Ecto neural progenitor cell (in vitro differentiated cells): ENCODE measurements around the gene CSNK1E.

Source experiments
- DNase-seq: peaks from one replicate; pipeline ENCODE4 v3.0.0-alpha.2; 2018; ENCODE audit warnings: low spot score

The CSNK1E gene

DNA sequence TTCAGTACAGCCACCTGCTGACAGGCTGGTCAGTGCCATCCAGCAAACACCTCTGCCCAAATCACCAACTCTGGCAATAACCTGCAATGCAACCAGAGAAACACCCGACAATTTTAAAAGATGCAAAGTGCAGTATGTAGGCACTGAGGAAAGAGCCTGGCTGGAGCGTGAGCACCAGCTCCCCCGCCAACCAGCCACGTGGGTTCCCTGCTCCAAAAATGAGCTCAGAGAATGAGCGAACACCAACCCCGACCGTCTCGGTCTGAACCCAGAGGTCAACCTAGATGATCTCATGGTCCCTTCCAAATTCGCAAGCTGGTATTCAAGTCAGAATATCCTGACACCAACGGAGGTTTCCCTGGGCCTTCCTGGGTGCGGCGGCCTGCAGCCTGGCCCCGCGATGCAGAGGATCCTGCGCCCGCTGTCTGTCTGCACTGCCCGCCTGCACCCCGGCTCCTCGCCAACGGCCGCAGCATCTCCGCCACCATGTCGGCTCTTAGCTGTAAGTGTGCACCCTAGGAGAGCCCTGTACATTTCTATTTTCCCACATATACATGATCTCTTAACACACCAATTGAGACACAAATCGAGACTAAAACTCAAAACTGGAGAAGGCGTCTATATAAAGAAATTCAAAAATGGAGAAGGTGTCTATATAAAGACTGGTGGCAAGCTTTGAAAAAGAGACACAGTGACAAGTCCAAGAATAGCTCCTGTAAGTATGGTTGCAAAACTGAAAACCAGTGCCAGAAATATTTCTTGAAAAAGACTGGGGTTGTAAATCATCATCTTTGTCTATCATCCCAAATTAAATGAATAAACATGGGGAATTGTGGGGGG, 67.2 kb downstream of the CSNK1E start:
- DNase-seq: no peak

DNA sequence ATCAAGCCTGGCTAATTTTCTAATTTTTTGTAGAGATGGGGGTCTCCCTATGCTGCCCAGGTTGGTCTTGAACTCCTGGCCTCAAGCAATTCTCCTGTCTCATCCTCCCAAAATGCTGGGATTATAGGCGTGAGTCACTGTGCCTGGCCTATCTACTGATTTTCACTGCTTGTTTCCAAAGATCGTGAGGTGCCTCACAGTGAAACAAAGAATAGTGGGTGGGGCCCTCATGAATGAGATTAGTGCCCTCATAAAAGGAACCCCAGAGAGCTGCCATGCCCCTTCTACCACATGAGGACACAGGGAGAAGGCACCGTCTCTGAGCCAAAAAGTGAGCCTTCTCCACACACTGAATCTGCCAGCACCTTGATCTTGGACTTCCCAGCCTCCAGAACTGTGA, 67.9 kb downstream of the CSNK1E start:
- DNase-seq: no peak

DNA sequence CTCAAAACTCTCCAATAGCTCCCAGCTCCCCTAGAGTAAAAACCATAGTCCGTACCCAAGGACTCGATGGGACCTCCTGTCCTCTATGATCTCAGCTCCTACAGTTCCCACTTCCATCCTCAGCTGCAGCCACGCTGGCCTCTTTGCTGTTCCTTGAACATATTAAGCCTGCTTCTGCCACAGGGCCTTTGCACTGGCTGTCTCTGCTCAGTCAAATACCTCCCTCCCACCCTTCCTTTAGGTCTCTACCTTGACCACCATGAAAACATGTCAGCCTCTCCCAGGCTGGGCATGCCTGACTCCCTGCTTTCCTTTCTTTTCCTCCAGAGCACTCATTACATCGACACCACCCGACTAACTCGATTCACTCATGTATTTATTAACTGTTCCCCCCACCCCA, 69.0 kb downstream of the CSNK1E start:
- no peak for DNase-seq

DNA sequence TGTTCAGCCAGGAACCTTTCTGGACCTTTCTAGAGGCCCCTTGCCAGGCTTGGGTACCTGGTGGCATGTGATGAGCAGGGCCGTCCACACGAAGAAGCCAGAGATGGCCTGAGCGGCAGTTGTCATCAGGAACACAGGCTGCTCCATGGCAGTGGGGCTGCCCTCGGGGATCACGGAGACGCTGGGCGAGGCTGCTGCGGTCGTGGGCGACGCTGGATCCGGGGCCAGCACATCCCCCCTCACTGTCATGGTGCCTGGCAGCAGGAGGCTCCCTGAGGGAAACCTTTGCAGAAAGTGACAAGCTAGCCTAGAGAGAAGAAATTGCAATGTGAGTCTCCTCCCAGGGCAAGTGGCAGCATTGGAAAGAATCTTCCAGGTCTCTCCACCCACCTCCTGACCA, 69.5 kb downstream of the CSNK1E start:
- DNase-seq: no peak

DNA sequence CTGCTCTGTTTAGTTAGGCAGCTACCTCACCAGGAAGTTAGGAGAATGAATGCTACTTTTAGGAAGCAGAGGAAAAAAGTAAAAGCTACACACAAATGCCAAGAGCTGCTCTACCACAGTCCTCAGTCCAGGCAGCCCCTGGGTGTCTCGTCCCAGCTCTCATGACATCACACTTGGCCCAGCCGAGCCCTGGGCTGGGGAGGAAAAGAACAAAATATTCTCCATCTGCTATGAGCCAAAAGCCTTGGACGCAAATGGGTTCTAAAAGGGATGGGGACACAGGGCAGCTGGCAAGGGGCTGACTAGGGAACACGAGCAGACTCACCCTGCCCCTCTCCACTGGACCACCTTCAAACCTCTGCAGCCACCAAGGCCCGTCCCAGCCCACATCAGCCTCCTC, 70.5 kb downstream of the CSNK1E start:
- no peak for DNase-seq

DNA sequence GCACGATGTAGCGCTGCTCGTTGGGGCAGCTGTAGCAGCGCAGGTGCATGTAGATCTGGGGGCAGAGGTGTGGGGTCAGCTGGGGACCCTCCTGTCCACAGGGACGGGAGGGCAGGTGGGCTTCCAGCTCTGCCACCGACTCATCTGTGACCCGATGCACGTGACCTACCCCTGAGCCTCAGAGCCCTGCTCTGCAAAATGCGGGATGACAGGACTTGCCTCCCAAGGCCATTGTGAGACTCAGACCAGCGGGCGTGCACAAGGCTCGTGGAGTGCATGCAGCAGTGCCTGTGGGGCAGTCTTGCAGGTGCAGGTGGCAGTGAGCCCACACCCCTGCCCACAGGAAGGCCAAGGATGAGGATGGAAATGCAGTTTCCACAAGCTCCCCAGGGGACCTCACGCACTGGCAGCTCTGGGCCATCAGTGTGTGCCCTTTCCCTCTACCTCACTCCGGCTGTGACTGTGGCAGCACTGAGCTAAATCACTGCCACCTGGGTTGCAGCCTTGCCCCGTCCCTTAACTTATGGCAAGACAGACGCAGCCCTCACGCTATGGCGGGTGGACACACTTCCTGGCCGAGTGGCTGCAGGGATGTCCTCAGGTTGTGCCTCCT, 71.1 kb downstream of the CSNK1E start:
- DNase-seq: no peak

DNA sequence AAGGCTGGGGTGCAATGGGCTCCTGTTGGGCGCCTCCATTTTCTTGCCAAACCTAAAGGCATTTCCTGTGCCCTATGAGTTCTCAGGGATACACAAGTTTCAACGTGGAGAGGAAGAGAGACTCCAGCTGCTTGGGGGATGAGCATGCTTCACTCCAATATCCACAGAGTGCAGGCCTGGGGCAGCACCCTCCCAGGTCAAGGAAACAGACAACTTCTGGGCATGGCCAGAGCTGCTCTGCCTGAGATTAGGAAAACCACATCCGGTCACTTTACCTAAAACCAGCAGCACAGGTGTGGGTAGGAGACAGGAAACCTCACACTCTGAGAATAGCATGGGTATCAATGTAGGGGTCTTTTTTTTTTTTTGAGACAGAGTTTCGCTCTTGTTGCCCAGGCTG, 73.1 kb downstream of the CSNK1E start:
- DNase-seq: no peak

DNA sequence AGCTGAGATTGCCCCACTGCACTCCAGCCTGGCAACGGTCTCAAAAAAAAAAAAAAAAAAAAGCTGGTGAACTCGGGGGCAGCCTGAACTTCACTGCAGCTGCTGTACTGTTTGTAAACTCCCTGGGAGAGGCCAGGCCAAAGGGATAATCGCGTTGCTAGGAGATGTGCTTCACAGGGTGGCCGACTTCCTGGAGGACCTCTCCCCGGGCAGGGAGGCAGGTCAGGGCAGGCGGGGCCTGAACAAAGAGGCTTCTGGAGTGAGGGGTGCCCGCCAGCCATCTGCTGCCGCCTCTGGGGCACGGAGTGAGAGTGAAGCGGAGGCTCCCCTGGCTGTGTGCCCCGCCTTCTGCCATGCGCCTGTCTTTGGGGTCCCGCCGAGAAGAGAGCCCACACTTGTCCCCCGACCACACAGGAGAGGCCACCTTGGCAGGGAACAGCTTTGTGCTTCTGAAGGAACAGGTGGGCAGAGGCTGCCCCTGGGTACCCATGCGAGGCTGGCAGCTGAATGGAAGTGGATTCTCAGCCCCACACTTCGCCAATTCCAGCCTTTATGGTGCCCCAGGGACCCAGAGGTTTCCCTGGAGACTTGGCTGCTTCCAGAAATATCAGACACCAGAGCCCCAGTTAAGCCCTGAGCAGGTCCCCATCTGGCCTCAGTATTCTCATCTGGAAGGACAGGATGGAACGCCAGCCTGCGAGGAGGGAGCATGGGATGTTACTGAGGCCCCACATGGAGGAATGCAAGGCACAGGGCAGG, 74.0 kb downstream of the CSNK1E start:
- peak; percentile 76 for DNase-seq

DNA sequence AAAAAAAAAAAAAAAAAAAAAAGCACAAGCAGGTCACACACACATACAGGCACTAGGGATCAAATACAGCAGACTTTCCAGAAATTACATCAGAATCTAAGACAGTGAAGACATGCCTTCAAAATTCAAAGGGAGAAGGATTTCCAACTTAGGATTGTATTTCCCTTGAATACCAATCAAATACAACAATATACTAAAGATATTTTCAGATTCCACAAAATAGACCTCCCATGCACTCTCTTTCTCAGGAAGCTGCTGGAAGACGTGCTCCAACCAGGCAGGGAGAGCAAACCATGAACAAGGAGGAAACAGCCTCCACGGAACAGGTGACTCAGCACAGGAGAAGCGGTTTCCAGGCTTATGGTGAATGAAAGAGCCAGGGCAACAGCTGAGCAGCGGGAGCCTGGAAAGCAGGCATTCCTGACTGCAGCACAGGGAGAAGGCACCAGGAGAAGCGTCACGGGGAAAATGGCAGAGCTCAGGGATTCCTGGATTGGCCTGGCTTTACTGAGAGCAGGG, 76.4 kb downstream of the CSNK1E start:
- DNase-seq: peak; percentile 71
